Spleen (tissue), 7 donors: Measurements from ENCODE around the gene RBM20.

Experiments
- POLR2A ChIP-seq, 3 donors: fragments of 450-650 bp; IDR thresholded peaks; one replicate each; pipeline ENCODE4 v1.5.1; 2017; ENCODE audit warnings: antibody characterized with exemption in 3 of 3, mild to moderate bottlenecking in 1 of 3
- POLR2AphosphoS5 ChIP-seq, 3 donors: sonication (generic); formaldehyde crosslinking; IDR thresholded peaks; one replicate each; pipeline ENCODE4 v1.5.1; 2017; ENCODE audit warnings: antibody characterized with exemption in 3 of 3
- TF ChIP-seq, protein P1 (sequence below), 11 experiments: fragments of 200-600 bp in 7 of 11; fragments of 450-650 bp in 4 of 11; sonication (generic) in 4 of 11; IDR thresholded peaks in 8 of 11; conservative IDR thresholded peaks in 3 of 11; 1 replicate in 7 of 11; 2 replicates in 4 of 11; pipeline versions ENCODE4 v1.4.0 to v1.8.0; 2016 to 2021; ENCODE audit warnings: antibody characterized with exemption in 11 of 11, inconsistent platforms in 4 of 11, mild to moderate bottlenecking in 1 of 11
- donor health status: DM: no; HTN: no; CAD: no; lungs with moderate emphysema.
- donor health status: DM: no; HTN: no; CAD: no.
- donor health status: DM: no; HTN: no; CAD: no.

DNA sequence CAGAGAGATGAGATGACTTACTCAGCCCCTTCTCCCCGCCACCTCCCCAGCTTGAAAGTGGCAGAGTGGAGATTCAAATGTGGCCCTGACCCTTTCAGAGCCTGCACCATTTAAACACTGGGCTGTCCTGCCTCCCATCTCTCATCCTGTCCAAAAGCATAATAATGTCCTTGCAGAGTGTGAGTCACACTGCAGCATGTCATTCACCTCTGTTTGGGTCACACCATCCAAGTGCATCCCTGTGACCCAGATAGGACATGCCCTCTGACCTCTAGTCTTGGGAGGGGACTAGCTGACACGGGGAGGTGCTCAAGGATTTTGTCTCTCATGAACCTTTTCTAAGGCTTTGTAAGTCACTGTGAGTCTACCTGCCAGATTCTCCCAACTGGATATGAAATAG is 138.5 kb downstream of the RBM20 start:
- TF ChIP-seq, protein P1, sequence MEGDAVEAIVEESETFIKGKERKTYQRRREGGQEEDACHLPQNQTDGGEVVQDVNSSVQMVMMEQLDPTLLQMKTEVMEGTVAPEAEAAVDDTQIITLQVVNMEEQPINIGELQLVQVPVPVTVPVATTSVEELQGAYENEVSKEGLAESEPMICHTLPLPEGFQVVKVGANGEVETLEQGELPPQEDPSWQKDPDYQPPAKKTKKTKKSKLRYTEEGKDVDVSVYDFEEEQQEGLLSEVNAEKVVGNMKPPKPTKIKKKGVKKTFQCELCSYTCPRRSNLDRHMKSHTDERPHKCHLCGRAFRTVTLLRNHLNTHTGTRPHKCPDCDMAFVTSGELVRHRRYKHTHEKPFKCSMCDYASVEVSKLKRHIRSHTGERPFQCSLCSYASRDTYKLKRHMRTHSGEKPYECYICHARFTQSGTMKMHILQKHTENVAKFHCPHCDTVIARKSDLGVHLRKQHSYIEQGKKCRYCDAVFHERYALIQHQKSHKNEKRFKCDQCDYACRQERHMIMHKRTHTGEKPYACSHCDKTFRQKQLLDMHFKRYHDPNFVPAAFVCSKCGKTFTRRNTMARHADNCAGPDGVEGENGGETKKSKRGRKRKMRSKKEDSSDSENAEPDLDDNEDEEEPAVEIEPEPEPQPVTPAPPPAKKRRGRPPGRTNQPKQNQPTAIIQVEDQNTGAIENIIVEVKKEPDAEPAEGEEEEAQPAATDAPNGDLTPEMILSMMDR (IDR thresholded peaks at IDR 0.05 in 8 of 11, conservative IDR thresholded peaks at IDR 0.05 in 3 of 11), result no peak
- TF ChIP-seq POLR2A (IDR thresholded peaks at IDR 0.05), result no peak
- no peak for TF ChIP-seq POLR2AphosphoS5 (IDR thresholded peaks at IDR 0.05)
